WTC11 (cell line): Measurements from ENCODE around the gene STXBP1. TPM values are rescaled to one million over a fixed set of nuclear protein-coding genes. Genes with fewer than 3 reads are reported as not detected.

Experiments
- ATAC-seq: fragments of 200-7000 bp; cut with Tn5 transposase; 2 replicates; pipeline ENCODE4 v1.10.0; 2021; ENCODE audit warnings: mild to moderate bottlenecking, moderate library complexity
- CTCF ChIA-PET: fragments of 300-600 bp; sonication (Branson Sonifier 250); formaldehyde crosslinking; loops from one replicate; lab custom pipeline; 2021; ENCODE audit warnings: antibody characterized with exemption; lab: Charles Lee
- POLR2A ChIA-PET: fragments of 350-600 bp; sonication (Branson Sonifier 250); formaldehyde crosslinking; loops from one replicate; lab custom pipeline; 2021; ENCODE audit warnings: antibody characterized with exemption; lab: Charles Lee
- DNase-seq: peaks from one replicate; pipeline ENCODE4 v3.0.0; 2021; ENCODE audit warnings: low spot score
- H3K27ac Mint-ChIP-seq: 2 replicates; pipeline ENCODE4 v1.8.0; 2021; ENCODE audit warnings: mixed read lengths
- H3K27me3 Mint-ChIP-seq: 2 replicates; pipeline ENCODE4 v1.8.0; 2021; ENCODE audit warnings: low read depth, mild to moderate bottlenecking, moderate library complexity, mixed read lengths
- H3K36me3 Mint-ChIP-seq: 2 replicates; pipeline ENCODE4 v1.8.0; 2021; ENCODE audit warnings: mixed read lengths
- H3K4me1 Mint-ChIP-seq: 2 replicates; pipeline ENCODE4 v1.8.0; 2022; ENCODE audit warnings: mixed read lengths
- H3K4me3 Mint-ChIP-seq: 2 replicates; pipeline ENCODE4 v1.8.0; 2021; ENCODE audit warnings: mild to moderate bottlenecking, moderate library complexity, mixed read lengths
- H3K9me3 Mint-ChIP-seq: 2 replicates; pipeline ENCODE4 v1.8.0; 2021; ENCODE audit warnings: mixed read lengths
- E2F4 ChIP-seq: sonication (generic); formaldehyde crosslinking; IDR thresholded peaks from 2 replicates; pipeline ENCODE4 v1.8.1; 2022; ENCODE audit warnings: low read depth, mild to moderate bottlenecking, moderate library complexity, missing genetic modification reagents, borderline replicate concordance
- ERG ChIP-seq: fragments of 250-450 bp; sonication (Bioruptor Pico); IDR thresholded peaks from 2 replicates; pipeline ENCODE4 v1.8.0; 2021; ENCODE audit warnings: mild to moderate bottlenecking
- GABPB1 ChIP-seq: sonication (generic); formaldehyde crosslinking; IDR thresholded peaks from 2 replicates; pipeline ENCODE4 v1.8.1; 2023; ENCODE audit warnings: mild to moderate bottlenecking, missing genetic modification reagents
- HMGA2 ChIP-seq: fragments of 250-450 bp; sonication (Bioruptor Pico); IDR thresholded peaks from 2 replicates; pipeline ENCODE4 v1.4.0; 2021; ENCODE audit warnings: mild to moderate bottlenecking, moderate library complexity
- JUN ChIP-seq: sonication (generic); formaldehyde crosslinking; IDR thresholded peaks from 2 replicates; pipeline ENCODE4 v1.8.0; 2023; ENCODE audit warnings: mild to moderate bottlenecking, missing genetic modification reagents
- NFE2L1 ChIP-seq: sonication (generic); formaldehyde crosslinking; IDR thresholded peaks from 2 replicates; pipeline ENCODE4 v1.8.1; 2023; ENCODE audit warnings: missing genetic modification reagents
- NR1H2 ChIP-seq: sonication (generic); formaldehyde crosslinking; IDR thresholded peaks from 2 replicates; pipeline ENCODE4 v1.9.0; 2021; ENCODE audit warnings: mild to moderate bottlenecking, moderate library complexity, missing genetic modification reagents
- NR3C1 ChIP-seq: sonication (generic); formaldehyde crosslinking; conservative IDR thresholded peaks from 2 replicates; pipeline ENCODE4 v1.8.1; 2023; ENCODE audit warnings: low read depth, mild to moderate bottlenecking, missing genetic modification reagents
- STAT6 ChIP-seq: sonication (generic); formaldehyde crosslinking; conservative IDR thresholded peaks from 2 replicates; pipeline ENCODE4 v1.8.1; 2023; ENCODE audit warnings: mild to moderate bottlenecking, low read depth, missing genetic modification reagents, moderate library complexity
- ZMAT4 ChIP-seq: fragments of 250-450 bp; sonication (Bioruptor Pico); IDR thresholded peaks from 2 replicates; pipeline ENCODE4 v1.9.0; 2021; ENCODE audit warnings: mild to moderate bottlenecking
- ZNF138 ChIP-seq: sonication (generic); formaldehyde crosslinking; conservative IDR thresholded peaks from 2 replicates; pipeline ENCODE4 v1.8.1; 2022; ENCODE audit warnings: mild to moderate bottlenecking, moderate library complexity, missing genetic modification reagents
- ZNF263 ChIP-seq: sonication (generic); formaldehyde crosslinking; IDR thresholded peaks from 2 replicates; pipeline ENCODE4 v1.8.1; 2022; ENCODE audit warnings: low read depth, mild to moderate bottlenecking, moderate library complexity, missing genetic modification reagents
- ZNF423 ChIP-seq: fragments of 250-450 bp; sonication (Bioruptor Pico); IDR thresholded peaks from 2 replicates; pipeline ENCODE4 v2.1.2; 2022; ENCODE audit warnings: mild to moderate bottlenecking, moderate library complexity
- ZNF671 ChIP-seq: fragments of 250-450 bp; sonication (Bioruptor Pico); IDR thresholded peaks from 2 replicates; pipeline ENCODE4 v1.8.0; 2021; ENCODE audit warnings: mild to moderate bottlenecking
- total RNA-seq: library from RNA; stranded (reverse); gene quantifications from 3 replicates; pipeline ENCODE4 v1.2.3, GENCODE V29; 2021
- TF ChIP-seq, protein P1 (sequence below): fragments of 250-450 bp; sonication (Bioruptor Pico); IDR thresholded peaks from 2 replicates; pipeline ENCODE4 v1.9.0; 2021; ENCODE audit warnings: mild to moderate bottlenecking, borderline replicate concordance
- TF ChIP-seq, protein P2 (sequence below): sonication (generic); formaldehyde crosslinking; IDR thresholded peaks from 2 replicates; pipeline ENCODE4 v1.8.0; 2022; ENCODE audit warnings: mild to moderate bottlenecking, missing genetic modification reagents

The STXBP1 gene
- total RNA-seq, 1 experiment from 2014 or later = 37.1 TPM

- TF ChIP-seq NR1H2 (CRISPR knock-in tag) (no peak), ZNF671 (CRISPR knock-in tag) (no peak), GABPB1 (no peak), ZNF263 (CRISPR knock-in tag) (no peak), E2F4 (CRISPR knock-in tag) (no peak), ZNF138 (CRISPR knock-in tag) (no peak)
These were observed 68.8 kb downstream of the STXBP1 start (continued) for GRCh38 chr9:127680846-127681245.

DNA sequence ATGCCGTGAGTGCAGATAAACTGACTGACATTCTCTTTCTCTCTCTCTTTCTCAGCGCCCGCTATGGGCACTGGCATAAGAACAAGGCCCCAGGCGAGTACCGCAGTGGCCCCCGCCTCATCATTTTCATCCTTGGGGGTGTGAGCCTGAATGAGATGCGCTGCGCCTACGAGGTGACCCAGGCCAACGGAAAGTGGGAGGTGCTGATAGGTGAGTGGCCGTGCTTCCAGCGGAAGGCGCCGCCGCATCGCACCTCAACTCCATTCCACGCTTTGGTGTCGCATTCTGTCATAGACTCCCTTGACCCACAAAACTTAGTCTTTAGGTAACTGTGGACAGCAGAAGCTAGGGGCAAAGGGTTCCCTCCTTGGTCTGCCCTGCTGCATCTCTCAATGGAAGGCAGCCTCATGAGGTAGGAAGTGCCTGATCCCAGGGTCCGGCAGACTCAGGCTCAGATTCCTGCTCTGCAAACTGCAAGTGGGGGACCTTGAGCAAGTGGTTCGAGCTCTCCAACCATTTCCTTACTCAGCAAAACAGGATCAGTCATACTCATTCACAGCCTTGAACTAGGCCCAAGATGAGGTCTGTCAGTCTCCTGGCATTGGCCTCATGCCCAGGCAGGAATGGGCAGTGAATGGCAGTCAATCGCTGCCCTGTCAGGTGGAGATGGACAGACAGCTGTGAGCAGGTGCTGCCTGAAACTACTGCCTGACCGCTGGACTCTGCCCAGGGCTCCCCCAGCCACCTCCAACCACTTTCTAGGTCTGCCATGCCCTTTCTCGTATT is 70.5 kb downstream of the STXBP1 start:
- DNase-seq (no peak), ATAC-seq (no peak)
- no peaks in the 10 kb centered on the region for H3K4me1 Mint-ChIP-seq
- TF ChIP-seq HMGA2 (CRISPR knock-in tag) (no peak), ZNF423 (no peak), ZMAT4 (CRISPR knock-in tag) (no peak), NR3C1 (CRISPR knock-in tag) (no peak), ERG (CRISPR knock-in tag) (no peak), NFE2L1 (CRISPR knock-in tag) (no peak), STAT6 (CRISPR knock-in tag) (no peak), JUN (CRISPR knock-in tag) (no peak)
- TF ChIP-seq, protein P1, sequence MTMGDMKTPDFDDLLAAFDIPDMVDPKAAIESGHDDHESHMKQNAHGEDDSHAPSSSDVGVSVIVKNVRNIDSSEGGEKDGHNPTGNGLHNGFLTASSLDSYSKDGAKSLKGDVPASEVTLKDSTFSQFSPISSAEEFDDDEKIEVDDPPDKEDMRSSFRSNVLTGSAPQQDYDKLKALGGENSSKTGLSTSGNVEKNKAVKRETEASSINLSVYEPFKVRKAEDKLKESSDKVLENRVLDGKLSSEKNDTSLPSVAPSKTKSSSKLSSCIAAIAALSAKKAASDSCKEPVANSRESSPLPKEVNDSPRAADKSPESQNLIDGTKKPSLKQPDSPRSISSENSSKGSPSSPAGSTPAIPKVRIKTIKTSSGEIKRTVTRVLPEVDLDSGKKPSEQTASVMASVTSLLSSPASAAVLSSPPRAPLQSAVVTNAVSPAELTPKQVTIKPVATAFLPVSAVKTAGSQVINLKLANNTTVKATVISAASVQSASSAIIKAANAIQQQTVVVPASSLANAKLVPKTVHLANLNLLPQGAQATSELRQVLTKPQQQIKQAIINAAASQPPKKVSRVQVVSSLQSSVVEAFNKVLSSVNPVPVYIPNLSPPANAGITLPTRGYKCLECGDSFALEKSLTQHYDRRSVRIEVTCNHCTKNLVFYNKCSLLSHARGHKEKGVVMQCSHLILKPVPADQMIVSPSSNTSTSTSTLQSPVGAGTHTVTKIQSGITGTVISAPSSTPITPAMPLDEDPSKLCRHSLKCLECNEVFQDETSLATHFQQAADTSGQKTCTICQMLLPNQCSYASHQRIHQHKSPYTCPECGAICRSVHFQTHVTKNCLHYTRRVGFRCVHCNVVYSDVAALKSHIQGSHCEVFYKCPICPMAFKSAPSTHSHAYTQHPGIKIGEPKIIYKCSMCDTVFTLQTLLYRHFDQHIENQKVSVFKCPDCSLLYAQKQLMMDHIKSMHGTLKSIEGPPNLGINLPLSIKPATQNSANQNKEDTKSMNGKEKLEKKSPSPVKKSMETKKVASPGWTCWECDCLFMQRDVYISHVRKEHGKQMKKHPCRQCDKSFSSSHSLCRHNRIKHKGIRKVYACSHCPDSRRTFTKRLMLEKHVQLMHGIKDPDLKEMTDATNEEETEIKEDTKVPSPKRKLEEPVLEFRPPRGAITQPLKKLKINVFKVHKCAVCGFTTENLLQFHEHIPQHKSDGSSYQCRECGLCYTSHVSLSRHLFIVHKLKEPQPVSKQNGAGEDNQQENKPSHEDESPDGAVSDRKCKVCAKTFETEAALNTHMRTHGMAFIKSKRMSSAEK (CRISPR knock-in tag) = no peak
- TF ChIP-seq, protein P2, sequence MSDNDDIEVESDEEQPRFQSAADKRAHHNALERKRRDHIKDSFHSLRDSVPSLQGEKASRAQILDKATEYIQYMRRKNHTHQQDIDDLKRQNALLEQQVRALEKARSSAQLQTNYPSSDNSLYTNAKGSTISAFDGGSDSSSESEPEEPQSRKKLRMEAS (CRISPR knock-in tag) = no peak
- H3K9me3 Mint-ChIP-seq = no peaks in the 10 kb centered on the region
- H3K27me3 Mint-ChIP-seq = no peaks in the 10 kb centered on the region
- H3K4me3 Mint-ChIP-seq = no peak overlapping the region
- ChIA-PET CTCF (interaction anchor here (0.9 to 1.0 kb wide), 2 partner anchors 49 to 52 kb away, joined by 3 read pairs; no protein-coding TSS in a partner anchor), POLR2A (no interaction called here)
- peaks cover 18% of the 10 kb centered on the region; the same call in 1 of the 2 replicates for H3K36me3 Mint-ChIP-seq
- no peak overlapping the region for H3K27ac Mint-ChIP-seq
